Endothelial cell of umbilical vein (primary cell): Measurements from ENCODE around the gene IPO11. TPM values are rescaled to one million over a fixed set of nuclear protein-coding genes. Genes with fewer than 3 reads are reported as not detected.

Source experiments
- BruUV-seq: library from RNA; stranded (reverse); fragments of 400-500 nt; replicated peaks from 2 replicates; lab custom pipeline; 2021; lab: Mats Ljungman, UMichigan
- CTCF ChIA-PET: fragments of 300-600, 350-600 bp; sonication (Branson Sonifier 250); formaldehyde crosslinking; loops from one replicate; lab custom pipeline; 2021; ENCODE audit warnings: antibody characterized with exemption, inconsistent platforms; lab: Charles Lee
- POLR2A ChIA-PET: fragments of 300-600, 350-600 bp; sonication (Branson Sonifier 250); formaldehyde crosslinking; loops from one replicate; lab custom pipeline; 2021; ENCODE audit warnings: antibody characterized with exemption, inconsistent platforms; lab: Charles Lee
- DNase-seq: peaks from one replicate; pipeline ENCODE4 v3.0.0-alpha.2; 2011; ENCODE audit warnings: low read depth, low spot score
- FAIRE-seq: peaks from 2 replicates; lab custom pipeline; 2011; peaks lifted over from hg19 to GRCh38; lab: Jason Lieb, UNC
- H2AFZ ChIP-seq: 2 replicates; pipeline ENCODE4 v1.6.0; 2012; ENCODE audit warnings: low read depth, low read length, control low read depth, inconsistent platforms
- H3K27ac ChIP-seq: 2 replicates; pipeline ENCODE4 v1.5.1; 2011; ENCODE audit warnings: low read depth, mild to moderate bottlenecking, control low read depth, low read length, moderate library complexity; ENCODE audit not compliant: insufficient read depth
- H3K27me3 ChIP-seq, 2 experiments: 2 replicates each; pipeline versions ENCODE4 v1.6.0 to v1.6.1; 2011; ENCODE audit warnings: low read length in 2 of 2, mixed read lengths in 1 of 2; ENCODE audit not compliant: control insufficient read depth in 2 of 2, insufficient read depth in 2 of 2
- H3K36me3 ChIP-seq, 2 experiments: 2 replicates in 1 of 2; 3 replicates in 1 of 2; pipeline ENCODE4 v1.5.1; 2011; ENCODE audit warnings: low read length in 2 of 2, mild to moderate bottlenecking in 1 of 2, moderate library complexity in 1 of 2; ENCODE audit not compliant: control insufficient read depth in 2 of 2, insufficient read depth in 2 of 2; ENCODE audit errors: extremely low read depth in 1 of 2
- H3K4me1 ChIP-seq: 3 replicates; pipeline ENCODE4 v1.5.1; 2011; ENCODE audit warnings: mild to moderate bottlenecking, low read length; ENCODE audit not compliant: control insufficient read depth, insufficient read depth; ENCODE audit errors: extremely low read depth
- H3K4me2 ChIP-seq: 2 replicates; pipeline ENCODE4 v1.6.1; 2011; ENCODE audit warnings: low read length, control low read depth, mixed read lengths; ENCODE audit not compliant: insufficient read depth
- H3K4me3 ChIP-seq, 3 experiments: fragments of 200-600 bp in 1 of 3; sonication (generic), shearing (Covaris generic) in 1 of 3; replicated peaks in 1 of 3; 2 replicates each; pipeline ENCODE4 v1.5.1; 2011 to 2016; ENCODE audit warnings: control low read depth in 3 of 3, low read length in 3 of 3, mild to moderate bottlenecking in 2 of 3, inconsistent platforms in 1 of 3, low read depth in 1 of 3, moderate library complexity in 1 of 3; ENCODE audit not compliant: insufficient read depth in 1 of 3
- H3K79me2 ChIP-seq: 2 replicates; pipeline ENCODE4 v1.6.0; 2012; ENCODE audit warnings: low read length, inconsistent platforms; ENCODE audit not compliant: control insufficient read depth, insufficient read depth
- H3K9ac ChIP-seq: replicated peaks from 2 replicates; pipeline ENCODE3; 2011; ENCODE audit warnings: low read length, control low read depth; ENCODE audit not compliant: insufficient read depth; ENCODE audit errors: extremely low read depth
- H3K9me1 ChIP-seq: replicated peaks from 3 replicates; pipeline ENCODE4 v1.6.0; 2011; ENCODE audit warnings: mild to moderate bottlenecking, low read length; ENCODE audit not compliant: control insufficient read depth, insufficient read depth; ENCODE audit errors: extremely low read depth
- H3K9me3 ChIP-seq: replicated peaks from 2 replicates; pipeline ENCODE4 v1.5.1; 2012; ENCODE audit warnings: low read length, inconsistent platforms; ENCODE audit not compliant: control insufficient read depth, insufficient read depth
- H4K20me1 ChIP-seq: replicated peaks from 2 replicates; pipeline ENCODE3; 2011; ENCODE audit warnings: mild to moderate bottlenecking, low read length; ENCODE audit not compliant: control insufficient read depth, insufficient read depth; ENCODE audit errors: extremely low read depth
- EZH2 ChIP-seq: IDR thresholded peaks from 2 replicates; pipeline ENCODE4 v1.6.1; 2012; ENCODE audit warnings: borderline replicate concordance, low read depth, mild to moderate bottlenecking, moderate library complexity, low read length, inconsistent platforms; ENCODE audit not compliant: severe bottlenecking
- FOS ChIP-seq: IDR thresholded peaks from 2 replicates; pipeline ENCODE4 v1.6.1; 2011; ENCODE audit warnings: mild to moderate bottlenecking, low read length, moderate library complexity, borderline replicate concordance; ENCODE audit not compliant: insufficient read depth
- GATA2 ChIP-seq: IDR thresholded peaks from 2 replicates; pipeline ENCODE4 v1.7.0; 2011; ENCODE audit warnings: low read depth, mild to moderate bottlenecking, moderate library complexity, mixed read lengths, low read length; ENCODE audit not compliant: insufficient read length, insufficient read depth
- JUN ChIP-seq: IDR thresholded peaks from 2 replicates; pipeline ENCODE4 v1.6.1; 2011; ENCODE audit warnings: borderline replicate concordance, low read depth; ENCODE audit not compliant: insufficient read length, insufficient read depth
- MYC ChIP-seq: IDR thresholded peaks from one replicate; pipeline ENCODE4 v1.6.1; 2011; ENCODE audit warnings: mild to moderate bottlenecking, low read depth, low read length
- POLR2A ChIP-seq: IDR thresholded peaks from 2 replicates; pipeline ENCODE4 v1.6.1; 2012; ENCODE audit warnings: low read depth, mild to moderate bottlenecking, control low read depth, low read length
- POLR2AphosphoS5 ChIP-seq: IDR thresholded peaks from 2 replicates; pipeline ENCODE4 v1.6.1; 2012; ENCODE audit warnings: low read depth, mild to moderate bottlenecking, control low read depth, low read length, moderate library complexity; ENCODE audit not compliant: insufficient read depth
- dilution Hi-C: fragments of 300-500 bp; cut with MboI; formaldehyde crosslinking; loops from one replicate; pipeline ENCODE4 v1.15.0; 2019; ENCODE audit warnings: low sequenced_read_pairs; ENCODE audit not compliant: extremely low pct_ligation_motif_present
- intact Hi-C: fragments of 100-400 bp; cut with micrococcal nuclease; formaldehyde crosslinking; loops from one replicate; pipeline ENCODE4 v1.10.0; 2022
- polyA plus RNA-seq, 4 experiments: library from polyadenylated mRNA; depleted of rRNA in 3 of 4; stranded (reverse) in 3 of 4; unstranded in 1 of 4; fragments of >200 nt; gene quantifications; 2 replicates each; pipeline versions ENCODE4 v1.2.1 to v1.2.3, GENCODE V29; 2011 to 2012; ENCODE audit warnings: missing spikeins in 1 of 4
- total RNA-seq: library from RNA; stranded (reverse); gene quantifications from 2 replicates; pipeline ENCODE4 v1.2.3, GENCODE V29; 2021
- TF ChIP-seq, protein P1 (sequence below): IDR thresholded peaks from 2 replicates; pipeline ENCODE4 v1.6.1; 2011; ENCODE audit not compliant: insufficient read depth, insufficient read length
- TF ChIP-seq, protein P2 (sequence below), 2 donors: IDR thresholded peaks; 1 replicate in 1 of 2; 2 replicates in 1 of 2; pipeline ENCODE4 v1.5.1; 2011; ENCODE audit warnings: low read length in 2 of 2, mild to moderate bottlenecking in 2 of 2, moderate library complexity in 2 of 2, control low read depth in 1 of 2, inconsistent platforms in 1 of 2, low read depth in 1 of 2; ENCODE audit not compliant: insufficient read depth in 1 of 2; ENCODE audit errors: extremely low read depth in 1 of 2

IPO11 gene
- total and polyA plus RNA-seq, 2 donors (not counting 3 experiments of a cell fraction or from before 2014, with no cell fraction given), result 38.5 to 80.9 TPM

DNA sequence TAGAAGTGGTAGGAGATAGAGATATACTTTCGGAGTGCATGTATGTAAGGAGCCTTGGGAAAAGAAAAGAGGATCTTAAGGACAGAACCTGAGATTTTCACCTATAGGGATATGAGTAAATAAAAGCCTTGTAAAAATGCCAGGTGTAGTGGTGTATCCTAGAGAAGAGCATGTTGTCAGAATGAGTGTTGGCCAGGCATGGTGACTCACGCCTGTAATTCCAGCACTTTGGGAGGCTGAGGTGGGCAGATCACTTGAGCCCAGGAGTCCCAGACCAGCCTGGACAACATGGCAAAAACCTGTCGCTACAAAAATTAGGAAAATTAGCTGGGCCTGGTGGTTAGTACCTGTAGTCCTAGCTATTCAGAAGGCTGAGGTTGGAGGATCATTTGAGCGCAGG lies 76.0 kb downstream of the IPO11 start:
- no peak for TF ChIP-seq POLR2A
- no peak for TF ChIP-seq EZH2
- no peaks in the 10 kb centered on the region for H4K20me1 ChIP-seq
- H3K4me3 ChIP-seq, result no peak overlapping the region
- peaks cover 6% of the 10 kb centered on the region for H3K4me1 ChIP-seq
- H2AFZ ChIP-seq, result no peak overlapping the region
- H3K9me1 ChIP-seq, result no peaks in the 10 kb centered on the region
- POLR2A ChIA-PET, result no interaction called here
- no peak overlapping the region for H3K9ac ChIP-seq
- DNase-seq (no peak), FAIRE-seq (no peak)
- no TSS peak for BruUV-seq
- CTCF ChIA-PET, result no interaction called here
- intact Hi-C loops (no loop called here), dilution Hi-C loops (no loop called here)
- H3K9me3 ChIP-seq, result no peaks in the 10 kb centered on the region
- H3K27ac ChIP-seq, result no peak overlapping the region
- no peak overlapping the region for H3K4me2 ChIP-seq
- no peaks in the 10 kb centered on the region for H3K27me3 ChIP-seq
- peaks cover 0 to 7% of the 10 kb centered on the region in 2 experiments for H3K36me3 ChIP-seq
- H3K79me2 ChIP-seq, result no peaks in the 10 kb centered on the region

- H3K4me1 ChIP-seq, result peaks cover 6% of the 10 kb centered on the region
- H3K9me1 ChIP-seq, result no peaks in the 10 kb centered on the region
- no peak overlapping the region for H3K27ac ChIP-seq
- FAIRE-seq (no peak), DNase-seq (no peak)
- ChIA-PET POLR2A (no interaction called here), CTCF (no interaction called here)
- no peaks in the 10 kb centered on the region for H4K20me1 ChIP-seq
- BruUV-seq, result no TSS peak
- H3K79me2 ChIP-seq, result no peaks in the 10 kb centered on the region
- intact Hi-C loops, result no loop called here
- no peak for TF ChIP-seq POLR2AphosphoS5
- no peak for TF ChIP-seq GATA2
- TF ChIP-seq, protein P1, sequence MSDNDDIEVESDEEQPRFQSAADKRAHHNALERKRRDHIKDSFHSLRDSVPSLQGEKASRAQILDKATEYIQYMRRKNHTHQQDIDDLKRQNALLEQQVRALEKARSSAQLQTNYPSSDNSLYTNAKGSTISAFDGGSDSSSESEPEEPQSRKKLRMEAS, result no peak
- no peak for TF ChIP-seq EZH2
- TF ChIP-seq JUN, result no peak
- TF ChIP-seq FOS, result no peak
- no peak for TF ChIP-seq MYC
- TF ChIP-seq POLR2A, result no peak
- TF ChIP-seq, protein P2, sequence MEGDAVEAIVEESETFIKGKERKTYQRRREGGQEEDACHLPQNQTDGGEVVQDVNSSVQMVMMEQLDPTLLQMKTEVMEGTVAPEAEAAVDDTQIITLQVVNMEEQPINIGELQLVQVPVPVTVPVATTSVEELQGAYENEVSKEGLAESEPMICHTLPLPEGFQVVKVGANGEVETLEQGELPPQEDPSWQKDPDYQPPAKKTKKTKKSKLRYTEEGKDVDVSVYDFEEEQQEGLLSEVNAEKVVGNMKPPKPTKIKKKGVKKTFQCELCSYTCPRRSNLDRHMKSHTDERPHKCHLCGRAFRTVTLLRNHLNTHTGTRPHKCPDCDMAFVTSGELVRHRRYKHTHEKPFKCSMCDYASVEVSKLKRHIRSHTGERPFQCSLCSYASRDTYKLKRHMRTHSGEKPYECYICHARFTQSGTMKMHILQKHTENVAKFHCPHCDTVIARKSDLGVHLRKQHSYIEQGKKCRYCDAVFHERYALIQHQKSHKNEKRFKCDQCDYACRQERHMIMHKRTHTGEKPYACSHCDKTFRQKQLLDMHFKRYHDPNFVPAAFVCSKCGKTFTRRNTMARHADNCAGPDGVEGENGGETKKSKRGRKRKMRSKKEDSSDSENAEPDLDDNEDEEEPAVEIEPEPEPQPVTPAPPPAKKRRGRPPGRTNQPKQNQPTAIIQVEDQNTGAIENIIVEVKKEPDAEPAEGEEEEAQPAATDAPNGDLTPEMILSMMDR (IDR thresholded peaks at IDR 0.05; ENCODE audit: extremely low read depth in 1 of 2, insufficient read depth in 1 of 2, low read depth in 1 of 2, low read length in 2 of 2), result no peak
- no peak overlapping the region for H3K9ac ChIP-seq
- H3K4me3 ChIP-seq, result no peak overlapping the region
- H3K27me3 ChIP-seq, result no peaks in the 10 kb centered on the region
- H2AFZ ChIP-seq, result no peak overlapping the region
- peaks cover 0 to 7% of the 10 kb centered on the region in 2 experiments for H3K36me3 ChIP-seq
- dilution Hi-C loops, result no loop called here
- H3K9me3 ChIP-seq, result no peaks in the 10 kb centered on the region
- no peak overlapping the region for H3K4me2 ChIP-seq
Measured at GRCh38 chr5:62489471-62489870, 76.9 kb downstream of the IPO11 start.
